ENCODE data around the gene CYBA.

CYBA gene

GRCh38 chr16:88627531-88628411, 23.1 kb downstream of the CYBA start:
- DNase-seq (ENCODE audit: low read depth in 1 of 2, low spot score in 1 of 2) = no peak
- Histone ChIP-seq H3K4me3 (replicated peaks; ENCODE audit: insufficient read depth, low read length) (no peak overlapping the region), H3K27ac (replicated peaks) (no peak overlapping the region), H3K27me3 (ENCODE audit: insufficient read depth, poor library complexity, severe bottlenecking) (no peaks in the 10 kb centered on the region)
- TF ChIP-seq POLR2AphosphoS5 (IDR thresholded peaks at IDR 0.05; ENCODE audit: low read depth) = no peak
- TF ChIP-seq CTCF (IDR thresholded peaks at IDR 0.05; ENCODE audit: insufficient read depth, low read length) = no peak
- no peak for TF ChIP-seq GABPA (IDR thresholded peaks at IDR 0.05; ENCODE audit: low read depth)
- TF ChIP-seq SPI1 (IDR thresholded peaks at IDR 0.05; ENCODE audit: borderline replicate concordance, low read depth) = no peak
- TF ChIP-seq REST (IDR thresholded peaks at IDR 0.05; ENCODE audit: insufficient replicate concordance, low read depth) = no peak

- no peak for TF ChIP-seq POLR2AphosphoS5 (IDR thresholded peaks at IDR 0.05; ENCODE audit: low read depth)
- TF ChIP-seq GABPA (IDR thresholded peaks at IDR 0.05; ENCODE audit: low read depth) = no peak
- no peak for TF ChIP-seq CTCF (IDR thresholded peaks at IDR 0.05; ENCODE audit: insufficient read depth, low read length)
- TF ChIP-seq REST (IDR thresholded peaks at IDR 0.05; ENCODE audit: insufficient replicate concordance, low read depth) = no peak
- no peak for TF ChIP-seq SPI1 (IDR thresholded peaks at IDR 0.05; ENCODE audit: borderline replicate concordance, low read depth)
- Histone ChIP-seq H3K27ac (replicated peaks) (no peak overlapping the region), H3K4me3 (replicated peaks; ENCODE audit: insufficient read depth, low read length) (no peak overlapping the region), H3K27me3 (ENCODE audit: insufficient read depth, poor library complexity, severe bottlenecking) (no peaks in the 10 kb centered on the region)
- DNase-seq (ENCODE audit: low read depth in 1 of 2, low spot score in 1 of 2) = no peak
These were observed 24.2 kb downstream of the CYBA start for GRCh38 chr16:88626646-88627045.

- DNase-seq (ENCODE audit: low read depth in 1 of 2, low spot score in 1 of 2) = no peak
- Histone ChIP-seq H3K27me3 (ENCODE audit: insufficient read depth, poor library complexity, severe bottlenecking) (no peaks in the 10 kb centered on the region), H3K4me3 (replicated peaks; ENCODE audit: insufficient read depth, low read length) (no peak overlapping the region), H3K27ac (replicated peaks) (no peak overlapping the region)
- TF ChIP-seq CTCF (IDR thresholded peaks at IDR 0.05; ENCODE audit: insufficient read depth, low read length) (no peak), GABPA (IDR thresholded peaks at IDR 0.05; ENCODE audit: low read depth) (no peak), REST (IDR thresholded peaks at IDR 0.05; ENCODE audit: insufficient replicate concordance, low read depth) (no peak), POLR2AphosphoS5 (IDR thresholded peaks at IDR 0.05; ENCODE audit: low read depth) (no peak), SPI1 (IDR thresholded peaks at IDR 0.05; ENCODE audit: borderline replicate concordance, low read depth) (no peak)
These were observed 25.8 kb downstream of the CYBA start for GRCh38 chr16:88624977-88625576.

Data from HL-60 (cell line).